Measurements from ENCODE around the gene ASXL1.
"Not testable (repeated sequence)": the region's sequence is repeated elsewhere in the genome, so short reads cannot be mapped to it uniquely, and the experiment has no call there.

ASXL1 gene

GRCh38 chr20:32353848-32354496, 4.2 kb upstream of the ASXL1 start:
- TF ChIP-seq, protein P1, sequence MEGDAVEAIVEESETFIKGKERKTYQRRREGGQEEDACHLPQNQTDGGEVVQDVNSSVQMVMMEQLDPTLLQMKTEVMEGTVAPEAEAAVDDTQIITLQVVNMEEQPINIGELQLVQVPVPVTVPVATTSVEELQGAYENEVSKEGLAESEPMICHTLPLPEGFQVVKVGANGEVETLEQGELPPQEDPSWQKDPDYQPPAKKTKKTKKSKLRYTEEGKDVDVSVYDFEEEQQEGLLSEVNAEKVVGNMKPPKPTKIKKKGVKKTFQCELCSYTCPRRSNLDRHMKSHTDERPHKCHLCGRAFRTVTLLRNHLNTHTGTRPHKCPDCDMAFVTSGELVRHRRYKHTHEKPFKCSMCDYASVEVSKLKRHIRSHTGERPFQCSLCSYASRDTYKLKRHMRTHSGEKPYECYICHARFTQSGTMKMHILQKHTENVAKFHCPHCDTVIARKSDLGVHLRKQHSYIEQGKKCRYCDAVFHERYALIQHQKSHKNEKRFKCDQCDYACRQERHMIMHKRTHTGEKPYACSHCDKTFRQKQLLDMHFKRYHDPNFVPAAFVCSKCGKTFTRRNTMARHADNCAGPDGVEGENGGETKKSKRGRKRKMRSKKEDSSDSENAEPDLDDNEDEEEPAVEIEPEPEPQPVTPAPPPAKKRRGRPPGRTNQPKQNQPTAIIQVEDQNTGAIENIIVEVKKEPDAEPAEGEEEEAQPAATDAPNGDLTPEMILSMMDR (IDR thresholded peaks at IDR 0.05; ENCODE audit: low read depth, low read length) = no peak
- no peak for DNase-seq (ENCODE audit: extremely low read depth, low read depth)

GRCh38 chr20:32354592-32355416, 3.3 kb upstream of the ASXL1 start:
- TF ChIP-seq, protein P1 (IDR thresholded peaks at IDR 0.05; ENCODE audit: low read depth, low read length) = no peak
- no peak for DNase-seq (ENCODE audit: extremely low read depth, low read depth)

DNA sequence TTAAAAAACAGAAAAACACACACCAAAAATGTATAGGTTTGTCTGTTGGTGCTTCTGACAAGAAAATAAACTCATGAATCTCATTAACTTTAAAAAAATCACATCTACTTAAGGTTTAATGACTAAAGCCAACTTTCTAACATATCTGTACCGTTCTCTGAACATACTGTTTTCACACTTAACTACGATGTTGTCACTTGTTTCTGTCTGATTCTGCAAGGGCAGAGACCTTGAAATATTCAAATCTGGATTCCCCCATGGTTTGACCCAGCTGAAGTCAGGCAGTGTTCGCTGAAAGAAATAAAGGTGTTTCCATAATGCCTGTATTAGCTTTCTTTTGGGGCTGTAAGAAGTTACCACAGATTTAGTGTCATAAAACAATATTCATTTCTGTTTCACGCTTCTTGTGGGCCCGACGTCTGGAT, 2.7 kb upstream of the ASXL1 start:
- DNase-seq (ENCODE audit: extremely low read depth, low read depth) = no peak
- TF ChIP-seq, protein P1 (IDR thresholded peaks at IDR 0.05; ENCODE audit: low read depth, low read length) = no peak

GRCh38 chr20:32355907-32356621, 2.1 kb upstream of the ASXL1 start:
- not testable (repeated sequence) for DNase-seq (ENCODE audit: extremely low read depth, low read depth)

GRCh38 chr20:32356622-32357374, 1.3 kb upstream of the ASXL1 start:
- TF ChIP-seq, protein P1 (IDR thresholded peaks at IDR 0.05; ENCODE audit: low read depth, low read length) = no peak
- no peak for DNase-seq (ENCODE audit: extremely low read depth, low read depth)

GRCh38 chr20:32357375-32357868, 709 bp upstream of the ASXL1 start:
- DNase-seq (ENCODE audit: extremely low read depth, low read depth) = no peak

GRCh38 chr20:32358632-32358882, 426 bp downstream of the ASXL1 start:
- TF ChIP-seq, protein P1 (IDR thresholded peaks at IDR 0.05; ENCODE audit: low read depth, low read length) = no peak
- DNase-seq (ENCODE audit: extremely low read depth, low read depth) = no peak

More at GRCh38 chr20:32357375-32357868, 709 bp upstream of the ASXL1 start:
- TF ChIP-seq, protein P1 (IDR thresholded peaks at IDR 0.05; ENCODE audit: low read depth, low read length) = no peak

Data from AG09319 (cell line).